Upper lobe of right lung (tissue), 1 donor: ENCODE results near the gene HIVEP3. TPM values are rescaled to one million over a fixed set of nuclear protein-coding genes. Genes with fewer than 3 reads are reported as not detected.

Experiments
- ATAC-seq: fragments of 200-7000 bp; cut with Tn5 transposase; one replicate; pipeline ENCODE4 v1.9.1; 2020; ENCODE audit warnings: mild to moderate bottlenecking, moderate library complexity
- DNase-seq: peaks from one replicate; pipeline ENCODE4 v3.0.0-alpha.2; 2020
- H3K27ac ChIP-seq: fragments of 200-600 bp; one replicate; pipeline ENCODE4 v1.8.0; 2022
- H3K27me3 ChIP-seq: fragments of 200-600 bp; one replicate; pipeline ENCODE4 v1.8.0; 2022; ENCODE audit warnings: mild to moderate bottlenecking
- H3K36me3 ChIP-seq: fragments of 200-600 bp; one replicate; pipeline ENCODE4 v1.8.0; 2022
- H3K4me1 ChIP-seq: fragments of 200-600 bp; one replicate; pipeline ENCODE4 v1.8.0; 2022
- H3K4me3 ChIP-seq: fragments of 200-600 bp; one replicate; pipeline ENCODE4 v1.8.0; 2022; ENCODE audit warnings: mild to moderate bottlenecking
- H3K9me3 ChIP-seq: fragments of 200-600 bp; one replicate; pipeline ENCODE4 v1.8.0; 2022
- CTCF ChIP-seq: fragments of 200-600 bp; IDR thresholded peaks from one replicate; pipeline ENCODE4 v1.8.0; 2022; ENCODE audit warnings: antibody characterized with exemption
- intact Hi-C: fragments of 100-400 bp; cut with DNase I; formaldehyde crosslinking; loops from one replicate; pipeline ENCODE4 v1.11.0; 2022
- total RNA-seq: library from RNA; stranded (reverse); fragmentation: NEBNext Ultra II Directional; extraction: Animal tissue kit (Norgen Biotek cat#: 25700); gene quantifications from one replicate; pipeline ENCODE4 v1.2.1, GENCODE V29; 2021
- donor health status: DM: no; HTN: yes; CAD: no; lungs with severe emphysema.

HIVEP3 gene
- total RNA-seq, 1 donor from 2014 or later, result 16.6 TPM

DNA sequence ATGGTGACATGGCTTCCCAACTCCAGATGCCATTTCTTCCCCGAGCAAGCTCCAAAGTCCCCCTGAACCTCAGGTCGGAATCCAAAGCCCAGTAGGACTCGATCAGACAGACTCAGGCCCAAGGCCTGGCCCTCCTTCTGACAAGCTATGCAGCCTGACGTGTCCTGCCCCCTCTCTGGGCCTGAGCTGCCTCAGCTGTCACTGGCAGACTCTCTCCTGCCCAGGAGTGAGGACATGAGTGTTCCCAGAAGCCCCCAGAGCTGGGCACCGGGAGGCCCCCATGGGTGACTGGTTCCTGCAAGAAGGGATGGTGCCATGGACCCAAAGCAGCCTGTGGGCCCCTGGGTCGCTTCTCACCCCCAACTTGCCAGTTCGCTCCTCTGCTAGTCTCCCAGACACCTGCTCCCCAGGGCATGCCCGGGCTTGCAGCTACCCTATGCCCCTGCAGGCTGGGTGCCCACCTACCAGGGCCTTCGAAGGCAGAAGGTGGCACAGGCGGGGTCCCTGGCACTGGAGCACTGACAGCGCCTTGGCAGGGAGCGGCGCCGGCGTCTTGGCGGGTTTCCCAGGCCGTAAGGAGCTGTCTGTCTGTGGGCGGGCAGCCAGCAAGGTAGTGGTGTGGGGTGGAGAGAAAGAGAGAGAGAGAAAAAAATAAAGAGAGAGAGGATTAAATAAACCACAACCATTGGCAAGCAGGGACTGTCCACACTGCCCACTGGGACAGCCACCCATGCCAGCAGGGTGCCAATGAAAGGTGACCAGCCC is 436.5 kb downstream of the HIVEP3 start:
- intact Hi-C loops, result no loop called here
- ATAC-seq (peak; percentile 1), DNase-seq (peak; percentile 86)
- H3K27me3 ChIP-seq, result no peaks in the 10 kb centered on the region
- no peak overlapping the region for H3K27ac ChIP-seq
- H3K36me3 ChIP-seq, result no peaks in the 10 kb centered on the region
- no peak overlapping the region for H3K4me3 ChIP-seq
- TF ChIP-seq CTCF, result no peak
- H3K9me3 ChIP-seq, result no peaks in the 10 kb centered on the region
- H3K4me1 ChIP-seq, result peaks cover 32% of the 10 kb centered on the region

DNA sequence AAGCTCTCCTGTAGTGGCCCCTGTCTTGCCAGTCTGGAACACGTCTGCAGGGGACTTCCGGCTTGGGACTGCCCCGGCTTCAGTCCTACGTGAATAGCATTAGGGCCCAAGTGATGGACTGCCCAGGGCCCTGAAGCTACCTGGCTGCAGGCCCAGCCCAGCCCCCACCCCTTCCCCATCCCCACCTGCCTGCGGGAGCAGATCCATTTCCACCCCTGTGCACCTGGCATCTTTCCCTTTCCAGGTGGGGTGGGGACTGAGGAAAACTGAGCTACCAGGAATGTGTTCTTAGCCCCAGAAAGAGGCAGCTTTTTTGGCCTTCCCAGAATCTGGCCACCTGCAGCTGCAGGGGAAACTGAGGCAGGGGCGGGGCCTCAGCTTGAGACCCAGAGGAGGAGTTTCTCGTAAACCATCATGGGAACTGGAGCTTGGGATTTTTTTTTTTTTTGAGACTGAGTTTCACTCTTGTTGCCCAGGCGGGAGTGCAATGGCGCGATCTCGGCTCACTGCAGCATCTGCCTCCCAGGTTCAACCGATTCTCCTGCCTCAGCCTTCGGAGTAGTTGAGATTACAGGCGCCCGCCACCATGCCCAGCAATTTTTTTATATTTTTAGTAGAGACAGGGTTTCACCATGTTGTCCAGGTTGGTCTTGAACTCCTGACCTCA is 437.5 kb downstream of the HIVEP3 start:
- DNase-seq, result no peak
- H3K27me3 ChIP-seq, result no peaks in the 10 kb centered on the region
- H3K27ac ChIP-seq, result no peak overlapping the region
- no peaks in the 10 kb centered on the region for H3K9me3 ChIP-seq
- TF ChIP-seq CTCF, result no peak
- H3K36me3 ChIP-seq, result no peaks in the 10 kb centered on the region
- ATAC-seq, result no peak
- intact Hi-C loops, result no loop called here
- peaks cover 35% of the 10 kb centered on the region for H3K4me1 ChIP-seq
- no peak overlapping the region for H3K4me3 ChIP-seq

GRCh38 chr1:41480204-41481108 is 438.3 kb downstream of the HIVEP3 start:
- intact Hi-C loops, result no loop called here
- Histone ChIP-seq H3K4me3 (no peak overlapping the region), H3K27me3 (no peaks in the 10 kb centered on the region), H3K27ac (no peak overlapping the region), H3K36me3 (no peaks in the 10 kb centered on the region), H3K4me1 (peaks cover 36% of the 10 kb centered on the region), H3K9me3 (no peaks in the 10 kb centered on the region)
- no peak for DNase-seq
- ATAC-seq, result no peak
- TF ChIP-seq CTCF, result no peak

GRCh38 chr1:41479808-41480160 is 438.9 kb downstream of the HIVEP3 start:
- peaks cover 38% of the 10 kb centered on the region for H3K4me1 ChIP-seq
- H3K27ac ChIP-seq, result no peak overlapping the region
- no peaks in the 10 kb centered on the region for H3K36me3 ChIP-seq
- H3K9me3 ChIP-seq, result no peaks in the 10 kb centered on the region
- intact Hi-C loops, result no loop called here
- ATAC-seq, result no peak
- TF ChIP-seq CTCF, result no peak
- DNase-seq, result no peak
- H3K4me3 ChIP-seq, result no peak overlapping the region
- H3K27me3 ChIP-seq, result no peaks in the 10 kb centered on the region

GRCh38 chr1:41479000-41479807 is 439.5 kb downstream of the HIVEP3 start:
- H3K4me1 ChIP-seq, result peaks cover 38% of the 10 kb centered on the region
- H3K36me3 ChIP-seq, result no peaks in the 10 kb centered on the region
- H3K4me3 ChIP-seq, result no peak overlapping the region
- H3K27ac ChIP-seq, result no peak overlapping the region
- TF ChIP-seq CTCF, result no peak
- DNase-seq, result no peak
- no peak for ATAC-seq
- H3K27me3 ChIP-seq, result no peaks in the 10 kb centered on the region
- no peaks in the 10 kb centered on the region for H3K9me3 ChIP-seq
- intact Hi-C loops, result no loop called here
